ENCODE results near the gene HGD. TPM values are rescaled to one million over a fixed set of nuclear protein-coding genes. Genes with fewer than 3 reads are reported as not detected.

The HGD gene
- total RNA-seq, 4 donors from 2014 or later: 1.7 to 5.1 (median 2.1) TPM; not detected in 1

DNA sequence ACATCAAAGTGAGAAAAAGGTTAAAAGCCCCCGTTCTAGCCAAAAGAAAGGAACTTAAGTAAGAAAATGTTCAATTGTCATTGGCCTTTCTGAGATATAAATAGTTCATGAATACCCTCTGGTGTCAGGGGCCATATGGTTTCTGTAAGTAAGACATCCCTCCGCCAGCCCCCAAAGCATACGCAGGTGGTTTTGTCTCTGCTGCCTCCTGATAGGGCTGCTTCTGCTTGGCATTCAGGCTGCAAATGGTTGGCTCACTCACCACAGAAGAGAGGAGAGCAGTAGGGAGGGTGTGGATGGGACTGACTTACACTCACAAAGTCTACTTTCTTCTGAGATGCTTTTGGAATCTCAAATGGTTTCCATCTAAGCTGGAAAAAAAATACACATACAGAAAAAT is 29.8 kb downstream of the HGD start:
- DNase-seq (ENCODE audit: low spot score in 2 of 2): no peak
- Histone ChIP-seq H3K36me3 (no peaks in the 10 kb centered on the region), H3K27ac (no peak overlapping the region), H3K4me1 (no peaks in the 10 kb centered on the region), H3K4me3 (no peak overlapping the region), H3K27me3 (no peaks in the 10 kb centered on the region), H3K9me3 (no peaks in the 10 kb centered on the region)
- 68% methylated on average over 3 of the region's 3 CpGs for WGBS
- no peak for TF ChIP-seq POLR2AphosphoS5 (IDR thresholded peaks at IDR 0.05)
- no peak for TF ChIP-seq POLR2A (IDR thresholded peaks at IDR 0.05)
- no peak for TF ChIP-seq EP300 (IDR thresholded peaks at IDR 0.05)
- TF ChIP-seq CTCF (IDR thresholded peaks at IDR 0.05): no peak

DNA sequence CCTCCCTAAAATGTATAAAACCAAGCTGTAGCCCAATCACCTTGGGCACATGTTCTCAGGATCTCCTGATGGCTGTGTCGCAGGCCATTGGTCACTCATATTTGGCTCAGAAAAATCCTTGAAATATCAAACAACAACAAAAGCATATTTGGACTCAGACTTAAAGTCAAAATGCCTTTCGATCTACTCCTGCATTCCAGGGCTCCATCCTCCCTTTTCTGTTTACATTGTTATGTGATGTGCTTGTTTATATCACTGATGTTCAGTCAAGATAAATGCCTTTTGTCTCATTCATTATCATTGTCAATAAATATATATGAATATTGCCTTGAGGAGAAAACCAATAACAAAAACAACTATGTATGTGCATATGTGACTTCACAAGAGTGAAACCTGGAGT is 31.7 kb downstream of the HGD start:
- Histone ChIP-seq H3K4me1 (no peaks in the 10 kb centered on the region), H3K27ac (no peak overlapping the region), H3K27me3 (no peaks in the 10 kb centered on the region), H3K9me3 (no peaks in the 10 kb centered on the region), H3K36me3 (no peaks in the 10 kb centered on the region), H3K4me3 (no peak overlapping the region)
- DNase-seq (ENCODE audit: low spot score in 2 of 2): no peak
- TF ChIP-seq POLR2AphosphoS5 (IDR thresholded peaks at IDR 0.05) (no peak), EP300 (IDR thresholded peaks at IDR 0.05) (no peak), CTCF (IDR thresholded peaks at IDR 0.05) (no peak), POLR2A (IDR thresholded peaks at IDR 0.05) (no peak)
- WGBS: 91% methylated on average over 2 of the region's 2 CpGs

DNA sequence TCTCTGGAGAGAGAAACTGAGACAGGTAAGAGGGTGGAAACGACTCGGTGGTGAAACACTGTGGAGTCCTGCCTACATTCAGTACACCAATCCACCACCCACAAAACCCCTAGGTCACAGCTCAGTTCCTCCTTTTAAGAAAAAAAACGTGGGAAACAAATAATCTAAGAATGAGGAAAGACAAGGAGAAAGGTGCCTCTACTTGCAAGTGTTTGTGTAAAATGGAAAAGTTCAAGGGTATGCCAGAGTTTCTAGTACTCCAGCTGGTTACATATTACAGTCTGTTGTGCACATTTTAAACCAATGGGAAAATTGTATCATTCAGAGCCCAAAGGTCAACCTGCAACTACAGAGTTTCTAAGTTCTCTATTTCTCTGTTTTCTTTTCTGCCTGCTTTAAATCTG is 32.2 kb downstream of the HGD start:
- Histone ChIP-seq H3K27ac (no peak overlapping the region), H3K4me3 (no peak overlapping the region), H3K36me3 (no peaks in the 10 kb centered on the region), H3K27me3 (no peaks in the 10 kb centered on the region), H3K4me1 (no peaks in the 10 kb centered on the region), H3K9me3 (no peaks in the 10 kb centered on the region)
- DNase-seq (ENCODE audit: low spot score in 2 of 2): no peak
- no peak for TF ChIP-seq CTCF (IDR thresholded peaks at IDR 0.05)
- no peak for TF ChIP-seq EP300 (IDR thresholded peaks at IDR 0.05)
- no peak for TF ChIP-seq POLR2AphosphoS5 (IDR thresholded peaks at IDR 0.05)
- TF ChIP-seq POLR2A (IDR thresholded peaks at IDR 0.05): no peak
- 69% methylated on average over 3 of the region's 3 CpGs for WGBS

- no peaks in the 10 kb centered on the region for H3K27me3 ChIP-seq
- TF ChIP-seq CTCF (IDR thresholded peaks at IDR 0.05) (no peak), POLR2A (IDR thresholded peaks at IDR 0.05) (no peak), POLR2AphosphoS5 (IDR thresholded peaks at IDR 0.05) (no peak), EP300 (IDR thresholded peaks at IDR 0.05) (no peak)
- H3K27ac ChIP-seq: no peak overlapping the region
- no peaks in the 10 kb centered on the region for H3K36me3 ChIP-seq
- no peak for DNase-seq (ENCODE audit: low spot score in 2 of 2)
- H3K4me1 ChIP-seq: no peaks in the 10 kb centered on the region
- no peaks in the 10 kb centered on the region for H3K9me3 ChIP-seq
- no peak overlapping the region for H3K4me3 ChIP-seq
- 91% methylated on average over 5 of the region's 5 CpGs for WGBS
Measured at GRCh38 chr3:120648290-120648689, 33.7 kb downstream of the HGD start.

DNA sequence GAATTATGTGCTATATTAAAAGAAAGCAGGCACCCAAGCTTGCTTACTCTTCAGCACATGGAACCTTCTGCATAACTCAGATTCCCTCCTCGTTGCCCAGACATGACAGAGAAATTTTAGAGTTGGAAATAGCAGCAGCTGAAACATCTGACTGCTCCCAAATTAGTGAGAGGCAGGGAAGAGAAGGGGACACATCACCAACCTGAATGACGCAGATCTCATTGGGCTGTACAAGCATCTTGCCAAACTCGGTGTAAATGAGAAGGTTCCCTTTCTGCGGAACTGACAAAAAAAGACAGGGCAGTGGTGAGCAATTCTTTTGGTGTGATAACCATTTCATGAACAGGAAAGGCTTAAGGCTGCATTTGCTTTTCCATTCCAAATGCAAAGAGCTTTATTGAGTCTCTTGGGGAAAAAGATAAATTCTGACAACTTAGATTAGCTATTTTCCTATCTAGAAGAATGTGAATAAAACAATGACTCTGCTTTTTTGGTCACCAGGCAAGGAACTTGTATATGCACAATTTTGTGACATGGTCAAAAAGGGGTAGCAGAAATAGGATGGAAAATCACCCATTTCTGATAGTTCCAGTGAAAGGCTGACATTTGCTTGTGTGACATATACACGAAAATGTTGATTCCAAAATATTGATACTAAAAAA is 35.1 kb downstream of the HGD start:
- no peaks in the 10 kb centered on the region for H3K9me3 ChIP-seq
- H3K4me3 ChIP-seq: no peak overlapping the region
- no peaks in the 10 kb centered on the region for H3K4me1 ChIP-seq
- H3K36me3 ChIP-seq: no peaks in the 10 kb centered on the region
- TF ChIP-seq POLR2A (IDR thresholded peaks at IDR 0.05): no peak
- no peak for TF ChIP-seq EP300 (IDR thresholded peaks at IDR 0.05)
- TF ChIP-seq POLR2AphosphoS5 (IDR thresholded peaks at IDR 0.05): no peak
- TF ChIP-seq CTCF (IDR thresholded peaks at IDR 0.05): no peak
- 72% methylated on average over 5 of the region's 5 CpGs for WGBS
- no peak overlapping the region for H3K27ac ChIP-seq
- no peak for DNase-seq (ENCODE audit: low spot score in 2 of 2)
- H3K27me3 ChIP-seq: no peaks in the 10 kb centered on the region
